ENCODE results near the gene GTSF1L.

Gene GTSF1L

DNA sequence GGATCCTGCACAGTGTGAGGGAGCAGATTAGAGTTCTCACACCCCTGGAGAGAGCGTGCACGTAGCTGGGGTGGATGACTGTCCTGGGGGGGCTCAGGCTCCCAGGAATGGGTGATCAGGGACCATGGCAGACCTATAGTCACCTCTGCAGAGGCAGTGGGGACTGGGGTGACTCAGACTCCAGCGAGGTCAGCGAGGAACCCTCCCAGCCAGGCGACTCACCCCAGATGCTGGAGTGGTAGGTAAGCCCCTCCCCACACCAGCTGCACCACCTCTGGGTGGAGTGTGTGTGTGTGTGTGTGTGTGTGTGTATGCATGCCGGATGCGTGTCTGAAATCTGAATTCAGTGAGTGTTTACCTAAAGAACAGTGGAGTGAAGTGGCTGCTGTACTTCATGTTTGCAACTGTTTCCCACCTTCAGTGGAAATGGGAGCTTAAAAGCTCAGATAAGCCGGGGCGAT is 17.4 kb upstream of the GTSF1L start:
- H3K4me1 ChIP-seq (ENCODE audit: control insufficient read depth, insufficient read depth, low read length) = no peaks in the 10 kb centered on the region
- H3K36me3 ChIP-seq (ENCODE audit: insufficient read depth, low read length) = no peaks in the 10 kb centered on the region
- peaks cover 58% of the 10 kb centered on the region for H3K27me3 ChIP-seq (ENCODE audit: control insufficient read depth, insufficient read depth, low read length)
- no peak overlapping the region for H3K4me3 ChIP-seq (ENCODE audit: low read length)
- no peak overlapping the region for H3K4me2 ChIP-seq (ENCODE audit: low read length)
- no peaks in the 10 kb centered on the region for H3K9me3 ChIP-seq (replicated peaks; ENCODE audit: low read length)
- no peak overlapping the region for H3K9ac ChIP-seq (ENCODE audit: low read depth, low read length)

DNA sequence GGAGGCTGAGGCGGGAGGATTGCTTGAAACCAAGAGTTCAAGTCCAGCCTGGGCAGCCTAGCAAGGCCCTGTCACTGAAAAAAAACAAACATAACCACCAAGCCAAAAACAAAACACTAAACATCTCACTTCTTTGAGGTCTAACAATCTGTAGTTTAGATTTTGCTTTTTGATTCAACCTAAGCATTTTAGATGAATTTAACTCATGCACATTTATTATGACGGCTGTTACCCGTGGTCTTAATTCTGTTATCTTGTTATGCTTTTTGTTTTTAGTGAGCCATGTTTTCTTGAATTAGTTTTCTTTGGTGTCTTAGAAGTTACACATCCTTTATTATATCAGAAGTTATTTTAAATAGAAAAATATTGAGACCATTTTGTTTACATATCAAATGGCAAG is 13.8 kb upstream of the GTSF1L start:
- peaks cover 68% of the 10 kb centered on the region for H3K27me3 ChIP-seq (ENCODE audit: control insufficient read depth, insufficient read depth, low read length)

DNA sequence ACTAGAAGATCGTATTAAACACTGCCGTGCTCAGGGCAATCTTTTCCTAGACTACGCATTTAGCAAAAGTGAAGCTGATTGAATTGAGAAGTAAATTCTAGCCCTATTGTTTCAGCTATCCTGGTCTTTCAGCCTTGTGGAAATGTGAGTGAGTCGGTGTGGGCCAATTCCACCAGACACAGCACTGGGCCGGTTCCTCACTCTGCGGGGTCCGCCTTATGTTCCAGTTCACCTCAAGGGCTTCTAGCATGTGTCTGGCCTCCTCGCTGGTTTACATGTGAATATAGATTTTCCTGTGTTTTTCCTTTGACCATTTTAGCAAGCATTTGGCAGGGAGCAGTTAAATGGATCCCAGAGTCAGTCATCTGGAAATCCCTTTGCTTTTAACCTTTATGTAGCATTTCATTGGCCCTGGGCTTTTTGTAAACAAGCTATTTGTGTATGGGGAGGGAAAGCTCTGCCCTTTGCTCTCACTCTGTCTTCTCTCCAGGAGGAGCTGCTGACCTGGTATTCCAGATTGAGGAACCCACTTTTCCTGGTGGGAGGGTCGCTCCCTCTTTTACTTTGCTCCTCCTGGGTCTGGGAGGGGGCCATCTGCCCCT is 12.4 kb upstream of the GTSF1L start:
- no peak overlapping the region for H3K4me2 ChIP-seq (ENCODE audit: low read length)
- no peaks in the 10 kb centered on the region for H3K36me3 ChIP-seq (ENCODE audit: insufficient read depth, low read length)
- H3K9ac ChIP-seq (ENCODE audit: low read depth, low read length) = no peak overlapping the region
- H3K27me3 ChIP-seq (ENCODE audit: control insufficient read depth, insufficient read depth, low read length) = peaks cover 61% of the 10 kb centered on the region
- H3K4me1 ChIP-seq (ENCODE audit: control insufficient read depth, insufficient read depth, low read length) = no peaks in the 10 kb centered on the region
- no peak overlapping the region for H3K4me3 ChIP-seq (ENCODE audit: low read length)
- H3K9me3 ChIP-seq (replicated peaks; ENCODE audit: low read length) = no peaks in the 10 kb centered on the region

More for the DNA sequence above, 13.8 kb upstream of the GTSF1L start:
- no peak overlapping the region for H3K4me2 ChIP-seq (ENCODE audit: low read length)
- H3K4me1 ChIP-seq (ENCODE audit: control insufficient read depth, insufficient read depth, low read length) = no peaks in the 10 kb centered on the region
- no peak overlapping the region for H3K9ac ChIP-seq (ENCODE audit: low read depth, low read length)
- H3K36me3 ChIP-seq (ENCODE audit: insufficient read depth, low read length) = no peaks in the 10 kb centered on the region
- H3K4me3 ChIP-seq (ENCODE audit: low read length) = no peak overlapping the region
- H3K9me3 ChIP-seq (replicated peaks; ENCODE audit: low read length) = no peaks in the 10 kb centered on the region

DNA sequence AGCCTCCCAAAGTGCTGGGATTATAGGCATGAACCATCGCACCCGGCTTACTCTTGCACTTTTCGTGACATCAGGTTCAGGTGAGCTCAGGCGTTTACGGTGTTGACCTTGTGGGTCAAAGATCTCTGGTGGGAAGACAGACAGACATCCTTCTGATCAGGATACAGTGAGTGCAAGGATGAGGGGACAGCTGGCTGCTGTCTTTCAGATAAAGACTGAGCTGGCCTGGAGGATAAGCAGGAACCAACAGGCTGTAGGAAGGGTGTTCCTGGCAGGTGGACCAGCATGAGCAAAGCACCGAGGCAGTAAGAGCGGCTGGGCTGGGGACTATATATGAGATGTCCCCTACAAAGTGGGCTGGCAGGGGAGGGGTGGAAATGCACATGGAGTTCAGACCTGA is 11.1 kb upstream of the GTSF1L start:
- Histone ChIP-seq H3K36me3 (ENCODE audit: insufficient read depth, low read length) (no peaks in the 10 kb centered on the region), H3K27me3 (ENCODE audit: control insufficient read depth, insufficient read depth, low read length) (peaks cover 59% of the 10 kb centered on the region), H3K4me2 (ENCODE audit: low read length) (no peak overlapping the region), H3K4me3 (ENCODE audit: low read length) (no peak overlapping the region), H3K4me1 (ENCODE audit: control insufficient read depth, insufficient read depth, low read length) (no peaks in the 10 kb centered on the region), H3K9me3 (replicated peaks; ENCODE audit: low read length) (no peaks in the 10 kb centered on the region), H3K9ac (ENCODE audit: low read depth, low read length) (no peak overlapping the region)

DNA sequence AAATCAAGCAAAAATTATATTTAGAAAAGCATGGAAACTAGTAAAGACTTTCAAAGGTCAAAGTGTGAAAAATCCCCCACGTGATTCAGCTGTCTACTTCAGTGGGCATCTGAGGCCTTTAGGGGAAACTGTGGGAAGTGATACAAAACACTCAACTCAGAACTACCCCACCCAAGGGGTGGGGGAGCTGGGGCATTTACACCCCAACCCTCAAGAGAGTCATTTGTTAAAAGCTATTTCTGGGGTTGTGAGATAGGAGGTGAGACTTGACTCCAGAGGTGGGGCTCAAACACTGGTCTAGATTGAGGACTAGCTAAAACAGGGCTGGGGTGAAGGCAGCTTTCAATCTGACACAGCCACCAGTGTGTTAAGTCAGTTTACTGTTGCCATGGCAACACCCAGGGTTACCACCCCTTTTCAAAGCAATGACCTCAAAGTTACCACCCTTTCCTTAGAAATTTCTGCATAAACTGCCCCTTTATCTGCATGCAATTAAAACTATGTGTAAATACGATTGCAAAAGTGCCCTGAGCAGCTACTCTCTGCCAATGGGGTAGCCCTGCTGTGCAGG is 9.9 kb upstream of the GTSF1L start:
- Histone ChIP-seq H3K9me3 (replicated peaks; ENCODE audit: low read length) (no peaks in the 10 kb centered on the region), H3K4me1 (ENCODE audit: control insufficient read depth, insufficient read depth, low read length) (no peaks in the 10 kb centered on the region), H3K4me2 (ENCODE audit: low read length) (no peak overlapping the region), H3K36me3 (ENCODE audit: insufficient read depth, low read length) (no peaks in the 10 kb centered on the region), H3K9ac (ENCODE audit: low read depth, low read length) (no peak overlapping the region), H3K27me3 (ENCODE audit: control insufficient read depth, insufficient read depth, low read length) (peaks cover 57% of the 10 kb centered on the region), H3K4me3 (ENCODE audit: low read length) (no peak overlapping the region)

DNA sequence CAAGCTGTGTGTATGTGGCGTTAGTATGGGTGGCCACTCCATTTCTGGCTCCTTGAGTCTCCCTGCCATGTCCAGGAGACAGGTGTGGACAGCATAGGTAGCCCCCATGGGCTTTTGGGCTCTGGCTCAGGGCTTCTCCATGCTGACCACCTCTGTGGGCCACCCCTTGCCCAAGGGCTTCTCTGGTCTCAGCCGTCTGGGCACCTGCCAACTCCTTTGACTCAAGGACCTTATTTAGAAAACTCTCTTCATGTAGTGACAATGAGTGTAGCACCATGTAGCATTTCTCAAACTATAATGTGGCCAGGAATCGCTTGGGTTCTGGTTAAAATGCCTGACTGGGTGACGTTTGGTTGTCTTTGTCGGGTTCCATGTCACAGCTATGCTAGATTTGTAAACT is 5.1 kb upstream of the GTSF1L start:
- H3K9ac ChIP-seq (ENCODE audit: low read depth, low read length) = no peak overlapping the region
- no peaks in the 10 kb centered on the region for H3K9me3 ChIP-seq (replicated peaks; ENCODE audit: low read length)
- no peak overlapping the region for H3K4me2 ChIP-seq (ENCODE audit: low read length)
- H3K4me1 ChIP-seq (ENCODE audit: control insufficient read depth, insufficient read depth, low read length) = no peaks in the 10 kb centered on the region
- peaks cover 31% of the 10 kb centered on the region for H3K27me3 ChIP-seq (ENCODE audit: control insufficient read depth, insufficient read depth, low read length)
- H3K4me3 ChIP-seq (ENCODE audit: low read length) = no peak overlapping the region
- no peaks in the 10 kb centered on the region for H3K36me3 ChIP-seq (ENCODE audit: insufficient read depth, low read length)

DNA sequence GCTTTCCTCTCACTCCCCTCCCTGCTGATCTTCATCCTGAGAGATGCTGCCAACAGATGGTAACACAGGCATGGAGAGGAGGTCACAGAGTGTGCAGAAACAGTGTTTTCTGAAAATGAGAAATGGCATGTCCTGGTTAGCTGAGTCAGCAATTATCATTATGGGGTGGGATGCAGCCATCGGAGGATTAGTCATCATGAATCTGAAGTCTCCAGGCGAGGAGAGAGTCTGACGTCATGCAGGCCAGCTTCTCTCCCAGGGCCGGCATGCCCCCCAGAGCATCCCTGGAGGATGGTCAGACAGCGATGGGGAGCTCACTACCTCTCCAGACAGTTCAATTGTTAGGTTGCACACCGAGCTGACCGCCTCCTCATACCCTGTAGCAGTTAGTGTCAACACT is 4.7 kb upstream of the GTSF1L start:
- H3K4me1 ChIP-seq (ENCODE audit: control insufficient read depth, insufficient read depth, low read length) = no peaks in the 10 kb centered on the region
- H3K9ac ChIP-seq (ENCODE audit: low read depth, low read length) = no peak overlapping the region
- H3K36me3 ChIP-seq (ENCODE audit: insufficient read depth, low read length) = no peaks in the 10 kb centered on the region
- H3K4me3 ChIP-seq (ENCODE audit: low read length) = no peak overlapping the region
- H3K4me2 ChIP-seq (ENCODE audit: low read length) = no peak overlapping the region
- no peaks in the 10 kb centered on the region for H3K9me3 ChIP-seq (replicated peaks; ENCODE audit: low read length)
- H3K27me3 ChIP-seq (ENCODE audit: control insufficient read depth, insufficient read depth, low read length) = peaks cover 28% of the 10 kb centered on the region

DNA sequence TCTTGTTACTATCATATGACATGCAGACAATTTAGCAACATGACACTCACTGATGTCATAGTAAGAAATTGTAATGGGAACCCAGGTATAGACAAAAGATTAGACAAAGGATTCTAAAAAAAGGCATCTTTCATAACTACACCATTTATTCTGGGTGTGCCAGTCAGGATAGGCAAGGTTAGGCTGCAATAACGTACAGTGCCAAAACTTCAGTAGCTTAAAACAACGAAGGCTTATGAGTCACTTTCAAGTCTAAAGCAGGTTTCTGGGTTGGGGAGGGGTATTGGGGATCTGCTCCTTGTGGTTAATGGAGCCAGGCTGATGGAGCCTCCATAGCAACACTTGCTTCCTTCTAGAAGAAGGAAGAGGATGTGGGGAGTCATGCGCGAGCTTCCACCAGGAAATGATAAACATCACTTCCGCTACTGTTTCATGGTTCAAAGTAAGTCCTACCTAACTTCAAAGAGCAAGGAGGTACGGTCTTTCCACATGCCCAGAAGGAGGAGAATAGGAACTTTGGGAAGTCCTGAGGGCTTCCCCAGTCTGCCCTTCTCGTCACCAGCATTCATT is 2.0 kb upstream of the GTSF1L start:
- H3K4me3 ChIP-seq (ENCODE audit: low read length) = no peak overlapping the region
- no peak overlapping the region for H3K9ac ChIP-seq (ENCODE audit: low read depth, low read length)
- H3K9me3 ChIP-seq (replicated peaks; ENCODE audit: low read length) = no peaks in the 10 kb centered on the region
- no peaks in the 10 kb centered on the region for H3K36me3 ChIP-seq (ENCODE audit: insufficient read depth, low read length)
- H3K4me2 ChIP-seq (ENCODE audit: low read length) = no peak overlapping the region
- no peaks in the 10 kb centered on the region for H3K4me1 ChIP-seq (ENCODE audit: control insufficient read depth, insufficient read depth, low read length)
- H3K27me3 ChIP-seq (ENCODE audit: control insufficient read depth, insufficient read depth, low read length) = peaks cover 20% of the 10 kb centered on the region

DNA sequence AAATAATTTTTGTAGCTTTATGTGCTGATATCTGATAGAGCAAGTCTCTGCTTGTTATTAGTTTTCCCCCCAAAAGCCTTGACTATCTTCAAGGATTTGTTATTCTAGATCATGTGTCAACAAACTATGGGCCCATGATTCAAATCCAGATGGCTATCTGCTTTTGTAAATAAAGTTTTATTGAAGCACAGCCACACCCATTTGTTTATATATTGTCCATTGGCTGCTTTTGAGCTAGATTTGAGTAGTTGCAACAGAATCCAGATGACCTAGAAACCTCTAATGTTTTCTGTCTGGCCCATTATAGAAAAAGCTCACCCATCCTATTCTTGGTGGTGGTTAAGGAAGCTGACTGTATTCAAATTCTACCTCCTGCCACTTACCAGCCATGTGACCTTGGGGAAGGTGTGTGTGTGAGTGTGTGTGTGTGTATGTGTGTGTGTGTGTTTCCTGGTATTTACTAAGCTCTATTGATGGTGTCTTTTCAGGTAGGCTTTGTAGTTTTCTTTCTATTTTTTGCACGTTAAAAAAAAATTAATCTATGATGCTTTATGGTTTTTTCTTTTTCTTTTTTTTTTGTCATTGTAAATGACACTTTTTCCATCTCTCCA is 1.3 kb upstream of the GTSF1L start:
- Histone ChIP-seq H3K36me3 (ENCODE audit: insufficient read depth, low read length) (no peaks in the 10 kb centered on the region), H3K4me2 (ENCODE audit: low read length) (no peak overlapping the region), H3K27me3 (ENCODE audit: control insufficient read depth, insufficient read depth, low read length) (peaks cover 15% of the 10 kb centered on the region), H3K4me1 (ENCODE audit: control insufficient read depth, insufficient read depth, low read length) (no peaks in the 10 kb centered on the region), H3K4me3 (ENCODE audit: low read length) (no peak overlapping the region), H3K9ac (ENCODE audit: low read depth, low read length) (no peak overlapping the region), H3K9me3 (replicated peaks; ENCODE audit: low read length) (no peaks in the 10 kb centered on the region)

DNA sequence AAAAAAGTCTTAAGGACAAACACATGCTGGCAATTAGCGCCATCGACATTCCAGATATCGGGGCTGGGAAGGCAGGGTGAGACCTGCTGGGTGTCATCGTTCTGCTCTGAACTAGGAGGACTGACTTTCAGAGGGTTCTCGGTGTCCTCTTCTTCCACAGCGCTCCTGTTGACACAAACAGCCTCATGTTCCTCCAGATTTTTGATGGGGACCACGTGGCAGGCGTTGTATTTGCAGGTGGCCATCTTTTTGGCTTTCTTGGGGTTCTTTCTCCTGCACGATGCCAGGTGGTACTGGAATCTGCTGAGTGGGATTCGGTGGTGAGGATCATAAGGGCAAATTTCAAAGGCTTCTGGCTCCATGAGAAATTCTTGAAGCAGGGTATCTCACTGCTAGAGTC is 469 bp downstream of the GTSF1L start:
- Histone ChIP-seq H3K4me2 (ENCODE audit: low read length) (no peak overlapping the region), H3K4me1 (ENCODE audit: control insufficient read depth, insufficient read depth, low read length) (no peaks in the 10 kb centered on the region), H3K9ac (ENCODE audit: low read depth, low read length) (no peak overlapping the region), H3K4me3 (ENCODE audit: low read length) (no peak overlapping the region), H3K9me3 (replicated peaks; ENCODE audit: low read length) (no peaks in the 10 kb centered on the region), H3K27me3 (ENCODE audit: control insufficient read depth, insufficient read depth, low read length) (peaks cover 2% of the 10 kb centered on the region), H3K36me3 (ENCODE audit: insufficient read depth, low read length) (no peaks in the 10 kb centered on the region)

DNA sequence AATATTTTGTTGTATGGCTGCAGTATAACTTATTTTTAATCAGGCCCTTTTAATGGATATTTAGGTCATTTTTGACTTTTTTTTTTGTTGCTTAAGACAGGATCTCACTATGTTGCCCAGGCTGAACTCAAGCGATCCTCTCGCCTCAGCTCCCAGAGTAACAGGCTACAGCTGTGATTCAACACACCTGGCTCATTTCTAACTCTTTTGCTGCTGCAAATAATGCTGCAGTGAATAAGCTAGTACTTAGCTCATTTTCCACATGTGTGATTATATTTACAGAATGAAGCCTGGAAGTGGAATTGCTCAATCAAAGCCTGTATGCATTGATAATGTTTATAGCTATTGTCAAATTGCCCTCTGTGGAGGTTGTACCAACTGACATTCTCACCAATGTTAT is 1.1 kb downstream of the GTSF1L start:
- peaks cover 2% of the 10 kb centered on the region for H3K27me3 ChIP-seq (ENCODE audit: control insufficient read depth, insufficient read depth, low read length)
- no peaks in the 10 kb centered on the region for H3K36me3 ChIP-seq (ENCODE audit: insufficient read depth, low read length)
- no peaks in the 10 kb centered on the region for H3K9me3 ChIP-seq (replicated peaks; ENCODE audit: low read length)
- no peak overlapping the region for H3K4me2 ChIP-seq (ENCODE audit: low read length)
- no peak overlapping the region for H3K9ac ChIP-seq (ENCODE audit: low read depth, low read length)
- no peak overlapping the region for H3K4me3 ChIP-seq (ENCODE audit: low read length)
- H3K4me1 ChIP-seq (ENCODE audit: control insufficient read depth, insufficient read depth, low read length) = no peaks in the 10 kb centered on the region

DNA sequence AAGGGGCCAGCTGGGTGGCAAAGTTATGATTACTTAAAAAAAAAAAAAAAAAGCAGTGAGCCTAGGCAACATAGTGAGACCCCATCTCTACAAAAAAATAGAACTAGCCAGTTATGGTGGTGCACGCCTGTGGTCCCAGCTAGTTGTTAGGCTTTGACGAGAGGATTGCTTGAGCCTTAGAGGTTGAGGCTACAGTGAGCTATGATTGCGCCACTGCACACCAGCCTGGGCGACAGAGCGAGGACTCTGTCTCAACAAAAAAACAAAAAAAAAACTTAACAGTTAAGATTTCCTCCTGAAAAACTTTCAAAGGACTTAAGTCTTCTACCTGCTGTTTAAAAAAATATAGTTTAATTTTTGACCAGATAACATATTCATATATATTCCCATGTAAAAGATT is 2.4 kb downstream of the GTSF1L start:
- Histone ChIP-seq H3K9me3 (replicated peaks; ENCODE audit: low read length) (no peaks in the 10 kb centered on the region), H3K4me2 (ENCODE audit: low read length) (no peak overlapping the region), H3K27me3 (ENCODE audit: control insufficient read depth, insufficient read depth, low read length) (peaks cover 4% of the 10 kb centered on the region), H3K4me3 (ENCODE audit: low read length) (no peak overlapping the region), H3K9ac (ENCODE audit: low read depth, low read length) (no peak overlapping the region), H3K4me1 (ENCODE audit: control insufficient read depth, insufficient read depth, low read length) (no peaks in the 10 kb centered on the region), H3K36me3 (ENCODE audit: insufficient read depth, low read length) (no peaks in the 10 kb centered on the region)
